Measurements from ENCODE around the gene FRS3.

GRCh38 chr6:41784581-41785171, 5.0 kb upstream of the FRS3 start:
- TF ChIP-seq POLR2A (IDR thresholded peaks at IDR 0.05), result no peak
- TF ChIP-seq CTCF (IDR thresholded peaks at IDR 0.05), result no peak

All from tibial nerve (tissue), 3 donors.